GM12865 (cell line): ENCODE data around the gene NHS.

Experiments used
- DNase-seq: peaks from one replicate; pipeline ENCODE4 v3.0.0; 2010; ENCODE audit warnings: low read depth
- H3K4me3 ChIP-seq: 2 replicates; pipeline ENCODE4 v1.5.1; 2011; ENCODE audit warnings: mild to moderate bottlenecking, low read depth, low read length, control low read depth
- TF ChIP-seq, protein P1 (sequence below): IDR thresholded peaks from 2 replicates; pipeline ENCODE4 v1.5.1; 2011; ENCODE audit warnings: low read length, control low read depth, low read depth, inconsistent platforms; ENCODE audit not compliant: insufficient read depth; ENCODE audit errors: missing control alignments

Gene NHS

GRCh38 chrX:17606231-17606630 is 231.2 kb downstream of the NHS start:
- no peak overlapping the region for H3K4me3 ChIP-seq
- no peak for DNase-seq
- TF ChIP-seq, protein P1, sequence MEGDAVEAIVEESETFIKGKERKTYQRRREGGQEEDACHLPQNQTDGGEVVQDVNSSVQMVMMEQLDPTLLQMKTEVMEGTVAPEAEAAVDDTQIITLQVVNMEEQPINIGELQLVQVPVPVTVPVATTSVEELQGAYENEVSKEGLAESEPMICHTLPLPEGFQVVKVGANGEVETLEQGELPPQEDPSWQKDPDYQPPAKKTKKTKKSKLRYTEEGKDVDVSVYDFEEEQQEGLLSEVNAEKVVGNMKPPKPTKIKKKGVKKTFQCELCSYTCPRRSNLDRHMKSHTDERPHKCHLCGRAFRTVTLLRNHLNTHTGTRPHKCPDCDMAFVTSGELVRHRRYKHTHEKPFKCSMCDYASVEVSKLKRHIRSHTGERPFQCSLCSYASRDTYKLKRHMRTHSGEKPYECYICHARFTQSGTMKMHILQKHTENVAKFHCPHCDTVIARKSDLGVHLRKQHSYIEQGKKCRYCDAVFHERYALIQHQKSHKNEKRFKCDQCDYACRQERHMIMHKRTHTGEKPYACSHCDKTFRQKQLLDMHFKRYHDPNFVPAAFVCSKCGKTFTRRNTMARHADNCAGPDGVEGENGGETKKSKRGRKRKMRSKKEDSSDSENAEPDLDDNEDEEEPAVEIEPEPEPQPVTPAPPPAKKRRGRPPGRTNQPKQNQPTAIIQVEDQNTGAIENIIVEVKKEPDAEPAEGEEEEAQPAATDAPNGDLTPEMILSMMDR, result no peak

DNA sequence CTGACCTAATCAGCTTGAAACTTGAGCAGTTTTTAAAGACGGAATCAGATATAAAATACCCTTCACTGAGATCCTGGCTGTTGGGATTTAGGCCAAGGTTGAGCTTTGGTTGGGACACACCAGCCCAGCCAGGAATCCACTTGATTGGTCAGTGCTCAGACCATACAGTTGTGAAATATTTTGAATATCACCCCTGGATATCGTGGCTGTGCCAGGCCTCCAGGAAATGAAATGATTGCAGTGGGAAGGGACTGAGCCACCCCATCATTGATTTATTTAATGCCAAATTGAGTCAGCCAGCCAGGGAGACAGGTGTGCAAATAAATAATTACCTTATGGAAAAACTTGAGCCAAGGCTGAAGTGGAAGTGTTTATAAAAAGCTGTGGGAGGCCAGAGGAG is 233.9 kb downstream of the NHS start:
- DNase-seq, result no peak
- TF ChIP-seq, protein P1, result no peak
- no peak overlapping the region for H3K4me3 ChIP-seq

- TF ChIP-seq, protein P1, result no peak
These were observed 235.8 kb downstream of the NHS start for GRCh38 chrX:17610788-17611187.

DNA sequence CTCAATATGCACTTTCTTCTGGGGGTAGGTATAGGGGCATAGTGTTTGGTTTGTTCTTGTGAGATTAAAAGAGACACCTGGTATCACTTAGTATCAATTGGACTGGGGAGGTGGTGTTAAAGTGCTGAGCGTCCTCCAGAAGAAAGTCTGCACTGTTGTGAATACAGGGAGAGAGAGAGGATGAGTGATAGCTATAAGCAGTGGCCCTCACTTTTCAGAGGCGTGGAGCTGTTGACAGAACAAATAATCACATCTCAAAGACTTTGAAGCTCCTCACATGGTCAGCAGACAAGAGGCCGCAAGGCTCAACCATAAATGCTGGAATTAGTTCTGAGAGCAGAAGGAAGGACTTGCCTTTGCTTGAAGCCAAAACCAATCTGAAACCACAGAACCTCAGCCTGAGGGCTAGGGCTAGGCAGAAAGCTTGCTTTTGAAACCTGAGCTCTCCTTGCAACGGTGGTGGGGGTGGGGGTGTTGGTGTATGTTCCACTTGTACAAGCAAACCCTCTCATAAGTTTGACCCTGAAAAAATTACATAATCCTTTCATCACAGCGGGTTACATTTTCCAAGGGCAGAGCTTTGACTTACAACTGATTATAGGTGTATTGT is 239.1 kb downstream of the NHS start:
- TF ChIP-seq, protein P1, result no peak
- DNase-seq, result peak; percentile 61
- no peak overlapping the region for H3K4me3 ChIP-seq

More at GRCh38 chrX:17610788-17611187, 235.8 kb downstream of the NHS start:
- H3K4me3 ChIP-seq, result no peak overlapping the region
- DNase-seq, result no peak

DNA sequence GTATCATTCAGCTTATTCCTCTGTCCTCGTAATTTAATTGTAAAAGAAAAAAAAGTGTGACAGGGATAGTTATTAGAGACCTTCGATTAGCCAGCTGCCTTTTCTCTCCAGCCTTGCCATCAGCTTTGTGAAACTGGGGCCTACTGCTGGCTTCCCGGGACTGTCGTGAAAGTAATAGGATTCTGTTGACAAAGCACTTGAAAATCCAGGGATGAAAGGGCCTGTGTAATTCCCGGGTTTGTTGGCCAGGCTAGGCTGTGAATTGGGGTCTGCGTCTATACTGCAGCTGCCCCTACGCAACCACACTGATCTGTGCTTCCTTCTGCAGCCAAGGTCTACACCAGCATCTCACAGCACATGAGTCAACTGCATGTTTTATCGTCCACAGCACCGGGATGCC is 241.9 kb downstream of the NHS start:
- H3K4me3 ChIP-seq, result no peak overlapping the region
- TF ChIP-seq, protein P1, result no peak
- DNase-seq, result no peak

DNA sequence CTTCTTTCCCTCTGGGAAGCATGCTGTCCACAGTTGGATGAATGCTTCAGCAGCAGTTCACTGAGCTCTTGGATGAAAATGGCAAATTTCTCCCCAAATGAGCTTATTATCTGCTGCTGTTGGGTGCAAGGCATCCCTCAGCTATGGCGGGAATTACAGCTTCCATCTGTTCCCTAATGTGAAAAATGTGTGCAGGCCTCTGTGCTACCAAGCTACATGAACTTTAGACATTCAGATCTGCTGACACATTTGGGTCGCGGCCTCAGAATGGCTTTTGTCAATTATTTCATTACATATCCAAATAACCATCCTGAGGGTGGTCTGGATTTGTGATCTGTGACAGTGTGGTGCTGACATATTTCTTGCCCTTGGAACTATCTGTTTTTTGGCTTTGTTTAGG is 242.8 kb downstream of the NHS start:
- TF ChIP-seq, protein P1, result no peak
- no peak overlapping the region for H3K4me3 ChIP-seq
- DNase-seq, result no peak
